GM10266 (cell line): ENCODE data around the gene ACSL1.
"Not testable (repeated sequence)": the region's sequence is repeated elsewhere in the genome, so short reads cannot be mapped to it uniquely, and the experiment has no call there.

Experiments
- DNase-seq: peaks from one replicate; pipeline ENCODE4 v3.0.0; 2012; ENCODE audit errors: extremely low spot score
- TF ChIP-seq, protein P1 (sequence below): IDR thresholded peaks from 2 replicates; pipeline ENCODE4 v1.5.1; 2012; ENCODE audit warnings: mild to moderate bottlenecking, low read depth; ENCODE audit not compliant: control insufficient read depth, insufficient read depth; ENCODE audit errors: missing control alignments

ACSL1 gene

DNA sequence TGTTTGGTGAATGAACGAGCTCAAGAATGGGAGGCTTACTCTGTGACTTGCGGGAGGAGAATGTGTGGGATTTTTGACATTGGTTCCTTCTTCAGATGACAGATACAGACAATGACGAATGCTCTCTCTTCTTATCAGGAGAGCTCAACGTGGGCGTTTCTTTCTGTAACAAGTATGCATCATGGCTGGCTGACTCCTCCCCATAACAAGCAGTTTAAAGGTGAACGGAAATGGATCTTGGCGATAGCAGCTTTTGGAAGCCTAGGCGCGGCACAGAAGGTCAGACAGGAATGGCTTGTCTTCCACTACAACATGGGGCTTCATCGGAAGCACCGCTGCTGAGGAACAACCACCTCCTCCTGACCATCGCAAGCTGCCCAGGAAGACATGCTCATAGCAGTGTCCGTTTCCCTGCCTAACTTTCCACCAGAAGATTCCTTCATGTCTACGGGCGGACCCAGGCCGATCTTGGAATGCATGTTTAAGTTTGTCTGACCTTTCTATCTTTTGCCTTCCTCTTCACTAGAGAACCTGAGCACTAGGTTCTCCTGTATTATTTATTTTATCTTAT lies 18.3 kb upstream of the ACSL1 start:
- TF ChIP-seq, protein P1, sequence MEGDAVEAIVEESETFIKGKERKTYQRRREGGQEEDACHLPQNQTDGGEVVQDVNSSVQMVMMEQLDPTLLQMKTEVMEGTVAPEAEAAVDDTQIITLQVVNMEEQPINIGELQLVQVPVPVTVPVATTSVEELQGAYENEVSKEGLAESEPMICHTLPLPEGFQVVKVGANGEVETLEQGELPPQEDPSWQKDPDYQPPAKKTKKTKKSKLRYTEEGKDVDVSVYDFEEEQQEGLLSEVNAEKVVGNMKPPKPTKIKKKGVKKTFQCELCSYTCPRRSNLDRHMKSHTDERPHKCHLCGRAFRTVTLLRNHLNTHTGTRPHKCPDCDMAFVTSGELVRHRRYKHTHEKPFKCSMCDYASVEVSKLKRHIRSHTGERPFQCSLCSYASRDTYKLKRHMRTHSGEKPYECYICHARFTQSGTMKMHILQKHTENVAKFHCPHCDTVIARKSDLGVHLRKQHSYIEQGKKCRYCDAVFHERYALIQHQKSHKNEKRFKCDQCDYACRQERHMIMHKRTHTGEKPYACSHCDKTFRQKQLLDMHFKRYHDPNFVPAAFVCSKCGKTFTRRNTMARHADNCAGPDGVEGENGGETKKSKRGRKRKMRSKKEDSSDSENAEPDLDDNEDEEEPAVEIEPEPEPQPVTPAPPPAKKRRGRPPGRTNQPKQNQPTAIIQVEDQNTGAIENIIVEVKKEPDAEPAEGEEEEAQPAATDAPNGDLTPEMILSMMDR: no peak
- no peak for DNase-seq

DNA sequence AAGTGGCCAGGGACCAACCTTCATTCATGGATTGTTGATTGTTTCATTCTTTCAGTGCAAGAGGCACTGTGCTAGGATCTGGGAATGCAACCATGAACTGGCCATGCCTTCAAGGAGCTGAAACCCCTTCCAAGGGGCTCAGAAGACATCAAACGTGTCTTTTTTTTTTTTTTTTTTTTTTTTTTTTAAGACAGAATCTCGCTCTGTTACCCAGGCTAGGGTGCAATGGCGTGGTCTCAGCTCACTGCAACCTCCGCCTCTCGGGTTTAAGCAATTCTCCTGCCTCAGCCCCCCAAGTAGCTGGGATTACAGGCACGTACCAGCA lies 13.3 kb upstream of the ACSL1 start:
- DNase-seq: not testable (repeated sequence)

DNA sequence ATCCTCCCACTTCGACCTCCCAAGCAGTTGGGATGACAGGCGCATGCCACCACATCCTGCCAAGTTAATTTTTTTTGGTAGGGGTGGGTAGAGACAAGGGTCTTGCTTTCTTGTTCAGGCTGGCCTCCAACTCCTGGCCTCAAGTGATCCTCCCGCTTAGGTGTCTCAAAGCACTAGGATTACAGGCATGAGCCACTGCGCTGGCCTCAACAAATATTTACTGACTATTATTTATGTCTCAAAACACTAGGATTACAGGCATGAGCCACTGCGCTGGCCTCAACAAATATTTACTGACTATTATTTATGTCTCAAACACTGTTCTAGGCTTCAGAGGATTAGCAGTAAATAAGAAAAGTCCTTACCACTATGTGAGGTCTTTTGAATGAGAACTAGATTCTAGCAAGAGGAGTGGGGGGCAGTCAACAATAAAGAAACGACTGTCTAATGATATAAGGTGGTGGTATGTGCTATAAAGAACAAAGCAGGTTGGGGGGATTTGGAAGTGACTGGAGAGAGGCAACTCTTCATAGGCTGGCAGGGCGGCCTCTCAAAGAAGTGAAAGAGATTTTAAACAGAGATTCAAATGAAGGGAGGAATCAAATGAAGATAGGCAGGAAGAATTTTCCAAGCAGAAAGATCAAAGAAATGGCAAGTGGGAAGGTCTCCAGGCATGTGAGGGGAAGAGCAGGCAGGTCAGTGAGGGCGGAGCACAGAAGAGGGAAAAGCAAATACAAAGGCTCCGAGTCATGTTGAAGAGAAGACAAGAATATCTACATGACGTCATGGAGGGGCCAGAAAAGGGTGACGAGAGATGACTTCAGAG lies 12.7 kb upstream of the ACSL1 start:
- TF ChIP-seq, protein P1: no peak
- no peak for DNase-seq

DNA sequence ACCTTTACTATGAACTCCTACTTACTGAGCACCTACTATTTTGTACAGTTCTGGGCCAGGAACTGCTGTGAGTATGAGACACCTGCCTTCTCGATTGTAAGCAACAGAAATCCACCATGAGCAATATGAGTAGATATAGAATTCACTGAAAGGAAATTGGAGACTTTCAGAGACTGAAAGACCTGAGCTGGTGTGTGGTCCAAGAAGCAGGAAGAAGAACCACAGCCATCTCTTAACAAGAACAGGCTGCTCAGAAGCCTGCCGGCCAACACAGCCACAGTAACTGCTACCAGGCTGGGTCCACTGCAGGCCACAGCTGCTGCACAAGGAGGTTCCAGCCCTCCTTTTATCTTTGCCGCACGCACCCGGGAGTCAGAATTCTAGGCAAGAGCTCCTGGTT lies 10.8 kb upstream of the ACSL1 start:
- DNase-seq: no peak

DNA sequence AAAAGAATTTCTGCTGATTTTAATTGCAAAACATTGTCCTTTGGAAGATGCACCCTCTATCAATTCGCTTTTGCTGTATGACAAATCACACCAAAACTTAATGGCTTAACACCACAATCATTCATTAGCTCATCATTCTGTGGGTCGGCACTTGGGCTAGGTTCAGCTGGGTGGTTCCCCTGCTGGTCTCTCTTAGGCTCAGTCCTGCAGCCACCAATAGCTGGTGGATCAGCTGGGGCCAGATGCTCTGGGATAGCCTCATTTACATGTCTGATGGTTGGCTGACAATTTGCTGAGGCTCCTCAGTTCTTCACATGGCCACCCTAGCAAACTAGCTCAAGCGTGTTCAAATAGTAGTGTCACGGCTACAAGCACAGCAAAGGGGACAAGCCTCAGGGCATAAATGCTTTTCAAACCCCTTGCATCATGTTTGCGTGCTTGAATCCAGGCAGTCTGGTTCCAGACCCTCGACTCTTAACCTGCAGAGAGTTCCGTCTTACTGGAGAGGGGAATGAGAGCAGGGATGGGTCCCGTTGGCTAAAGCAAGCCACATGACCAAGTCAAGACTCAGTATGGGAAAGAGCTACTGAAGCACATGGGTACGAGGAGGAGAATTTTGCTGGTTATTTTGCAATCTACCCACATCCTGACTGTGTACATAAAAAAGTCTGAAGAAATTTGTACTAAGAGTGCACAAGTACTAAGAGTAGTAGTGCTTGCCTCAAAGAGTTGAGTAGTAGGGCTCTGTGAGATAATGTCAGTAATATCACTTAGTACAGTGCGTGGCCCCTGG lies 7.5 kb upstream of the ACSL1 start:
- no peak for DNase-seq
- TF ChIP-seq, protein P1: no peak

More for the DNA sequence above, 10.8 kb upstream of the ACSL1 start:
- TF ChIP-seq, protein P1: no peak

DNA sequence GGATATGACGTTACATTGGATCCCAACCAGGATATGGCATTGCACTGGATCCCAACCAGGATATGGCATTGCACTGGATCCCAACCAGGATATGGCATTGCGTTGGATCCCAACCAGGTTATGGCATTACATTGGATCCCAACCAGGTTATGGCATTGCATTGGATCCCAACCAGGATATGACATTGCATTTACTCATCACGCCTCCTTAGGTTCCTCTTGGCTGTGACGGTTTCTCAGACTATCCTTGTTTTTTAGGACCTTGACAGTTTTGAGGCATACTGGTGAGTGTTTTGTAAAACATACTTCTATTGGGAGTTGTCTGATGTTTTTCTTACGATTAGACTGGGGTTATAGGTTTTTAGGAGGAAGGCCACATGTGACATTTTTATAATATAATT lies 5.4 kb upstream of the ACSL1 start:
- TF ChIP-seq, protein P1: no peak
- DNase-seq: no peak

DNA sequence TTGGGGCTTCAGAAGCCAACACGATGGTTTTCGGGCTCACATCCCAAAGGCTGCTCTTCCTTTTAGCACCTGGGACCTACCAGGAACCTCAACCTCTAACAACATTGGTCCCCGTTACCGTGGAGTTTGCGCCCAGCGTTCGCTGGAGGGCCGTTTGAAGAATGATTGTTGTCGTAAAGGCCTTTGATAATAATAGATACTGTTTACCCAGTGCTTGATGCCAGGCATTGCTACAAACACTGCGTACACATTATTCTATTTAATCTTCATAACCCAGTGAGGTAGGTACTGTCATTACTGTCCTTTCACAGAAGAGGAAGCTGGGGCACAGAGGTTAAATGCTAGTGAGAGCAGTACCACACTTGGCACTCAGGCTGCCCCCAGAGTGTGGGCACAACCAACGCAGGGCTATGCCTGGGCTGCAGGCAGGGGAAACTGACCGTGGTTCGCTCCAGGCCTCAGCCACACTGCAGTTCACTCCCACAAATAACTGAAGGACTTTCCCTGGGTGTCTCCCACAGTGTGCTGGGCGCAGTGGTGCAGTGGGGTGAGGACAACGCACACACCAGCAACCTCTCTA lies 1.0 kb upstream of the ACSL1 start:
- DNase-seq: no peak
- TF ChIP-seq, protein P1: no peak
